ENCODE results near the gene DKKL1. TPM values are rescaled to one million over a fixed set of nuclear protein-coding genes. Genes with fewer than 3 reads are reported as not detected.

DKKL1 gene
- total and polyA plus RNA-seq, 5 donors from 2014 or later = not detected

- peaks cover 4% of the 10 kb centered on the region for H3K4me1 ChIP-seq (ENCODE audit: control insufficient read depth, insufficient read depth, low read length, poor library complexity, severe bottlenecking)
- no peak overlapping the region for H3K4me3 ChIP-seq (ENCODE audit: low read depth, low read length)
- H3K9me3 ChIP-seq (ENCODE audit: control insufficient read depth in 2 of 2, low read length in 2 of 2) = peaks cover 8 to 9% of the 10 kb centered on the region in 2 experiments
- Mint-ChIP-seq H3K4me1 (peaks cover 0 to 8% (median 3%) of the 10 kb centered on the region in 4 donors), H3K36me3 (peaks cover 4% of the 10 kb centered on the region), H3K9me3 (peaks cover 0 to 8% (median 4%) of the 10 kb centered on the region in 7 donors), H3K27me3 (peaks cover 10% of the 10 kb centered on the region), H3K4me3 (no peak overlapping the region), H3K27ac (no peak overlapping the region)
- no peak overlapping the region for H3K27ac ChIP-seq (ENCODE audit: insufficient read depth, low read length, poor library complexity, severe bottlenecking)
- DNase-seq = no peak
- H3K36me3 ChIP-seq (ENCODE audit: control insufficient read depth, insufficient read depth, low read length) = no peaks in the 10 kb centered on the region
- no peak for ATAC-seq (ENCODE audit: low read depth in 2 of 2)
- H3K27me3 ChIP-seq (ENCODE audit: control insufficient read depth, insufficient read depth, low read length) = peaks cover 5% of the 10 kb centered on the region
These were observed 19.9 kb downstream of the DKKL1 start for GRCh38 chr19:49383599-49383998.

- ATAC-seq (ENCODE audit: low read depth in 2 of 2) = peak; percentile 50 to 73
- Histone ChIP-seq H3K4me1 (ENCODE audit: control insufficient read depth, insufficient read depth, low read length, poor library complexity, severe bottlenecking) (peaks cover 11% of the 10 kb centered on the region), H3K9me3 (ENCODE audit: control insufficient read depth in 2 of 2, low read length in 2 of 2) (no peaks in the 10 kb centered on the region), H3K4me3 (ENCODE audit: low read depth, low read length) (no peak within 1 kb of the TSS), H3K36me3 (ENCODE audit: control insufficient read depth, insufficient read depth, low read length) (no peaks in the 10 kb centered on the region), H3K27ac (ENCODE audit: insufficient read depth, low read length, poor library complexity, severe bottlenecking) (no peak within 1 kb of the TSS), H3K27me3 (ENCODE audit: control insufficient read depth, insufficient read depth, low read length) (peaks cover 3% of the 10 kb centered on the region)
- Mint-ChIP-seq H3K4me1 (peaks cover 5 to 18% (median 9%) of the 10 kb centered on the region in 4 donors), H3K27ac (peak within 1 kb of the TSS; percentile 41 to 93 (median 62)), H3K4me3 (peak within 1 kb of the TSS in 3 of 4 donors; percentile 15 to 70 (median 65)), H3K36me3 (no peaks in the 10 kb centered on the region), H3K9me3 (no peaks in the 10 kb centered on the region), H3K27me3 (no peaks in the 10 kb centered on the region)
- peak; percentile 47 to 81 (median 75) for DNase-seq
These were observed 24.3 kb downstream of the DKKL1 start, which contains the start of gene KASH5 for GRCh38 chr19:49387936-49388372. KASH5 (plus strand) TSS chr19:49388249; CDS start chr19:49390884, 2,635 bp downstream.

GRCh38 chr19:49389406-49389805 is 25.7 kb downstream of the DKKL1 start:
- no peak for ATAC-seq (ENCODE audit: low read depth in 2 of 2)
- Mint-ChIP-seq H3K36me3 (no peaks in the 10 kb centered on the region), H3K27ac (no peak overlapping the region), H3K9me3 (no peaks in the 10 kb centered on the region), H3K4me1 (peaks cover 5 to 18% (median 7%) of the 10 kb centered on the region in 4 donors), H3K4me3 (no peak overlapping the region), H3K27me3 (no peaks in the 10 kb centered on the region)
- Histone ChIP-seq H3K36me3 (ENCODE audit: control insufficient read depth, insufficient read depth, low read length) (no peaks in the 10 kb centered on the region), H3K9me3 (ENCODE audit: control insufficient read depth in 2 of 2, low read length in 2 of 2) (no peaks in the 10 kb centered on the region), H3K27ac (ENCODE audit: insufficient read depth, low read length, poor library complexity, severe bottlenecking) (no peak overlapping the region), H3K27me3 (ENCODE audit: control insufficient read depth, insufficient read depth, low read length) (no peaks in the 10 kb centered on the region), H3K4me3 (ENCODE audit: low read depth, low read length) (no peak overlapping the region), H3K4me1 (ENCODE audit: control insufficient read depth, insufficient read depth, low read length, poor library complexity, severe bottlenecking) (peaks cover 11% of the 10 kb centered on the region)
- no peak for DNase-seq

DNA sequence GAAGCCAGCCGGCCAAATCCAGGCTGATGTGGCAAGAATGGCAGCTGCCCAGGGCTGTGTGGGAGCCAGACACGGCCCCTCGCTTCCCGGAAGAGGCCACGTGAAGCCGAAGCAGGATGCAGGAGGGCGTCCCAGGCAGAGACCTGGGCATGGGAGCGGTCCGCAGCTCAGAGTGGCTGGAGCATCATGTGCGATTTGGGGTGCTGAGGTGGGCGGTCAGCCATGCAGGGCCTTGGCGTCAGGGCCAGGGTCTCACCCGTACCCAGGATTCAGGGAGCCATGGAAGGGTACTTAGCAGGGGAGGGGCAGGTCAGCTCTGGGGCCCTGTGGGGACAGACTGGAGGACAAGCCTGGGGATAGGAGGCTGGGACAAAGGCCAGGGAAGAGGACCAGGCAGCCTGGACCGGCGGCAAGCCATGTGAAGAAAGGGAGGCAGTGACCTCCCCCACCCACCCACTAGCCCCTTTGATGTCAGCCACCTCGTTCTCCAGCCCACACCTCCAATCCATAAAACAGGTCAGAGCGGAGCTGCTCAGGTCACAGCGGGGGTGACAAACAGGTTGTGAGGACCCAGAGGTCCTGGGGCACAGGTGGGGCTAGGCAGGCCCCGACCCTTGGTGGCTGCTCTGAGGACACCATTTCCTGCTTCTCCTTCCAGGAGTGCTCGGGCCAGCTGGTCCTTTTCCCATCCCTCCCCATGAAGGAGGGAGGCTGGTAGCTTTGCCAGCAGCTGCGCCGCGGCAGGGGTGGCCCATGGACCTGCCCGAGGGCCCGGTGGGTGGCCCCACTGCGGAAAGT is 26.7 kb downstream of the DKKL1 start:
- no peak overlapping the region for H3K4me3 ChIP-seq (ENCODE audit: low read depth, low read length)
- Mint-ChIP-seq H3K9me3 (no peaks in the 10 kb centered on the region), H3K27me3 (no peaks in the 10 kb centered on the region), H3K27ac (no peak overlapping the region), H3K36me3 (no peaks in the 10 kb centered on the region), H3K4me1 (peaks cover 5 to 18% (median 7%) of the 10 kb centered on the region in 4 donors), H3K4me3 (no peak overlapping the region)
- H3K36me3 ChIP-seq (ENCODE audit: control insufficient read depth, insufficient read depth, low read length) = no peaks in the 10 kb centered on the region
- ATAC-seq (ENCODE audit: low read depth in 2 of 2) = no peak
- no peaks in the 10 kb centered on the region for H3K27me3 ChIP-seq (ENCODE audit: control insufficient read depth, insufficient read depth, low read length)
- no peak for DNase-seq
- peaks cover 11% of the 10 kb centered on the region for H3K4me1 ChIP-seq (ENCODE audit: control insufficient read depth, insufficient read depth, low read length, poor library complexity, severe bottlenecking)
- H3K9me3 ChIP-seq (ENCODE audit: control insufficient read depth in 2 of 2, low read length in 2 of 2) = no peaks in the 10 kb centered on the region
- no peak overlapping the region for H3K27ac ChIP-seq (ENCODE audit: insufficient read depth, low read length, poor library complexity, severe bottlenecking)

DNA sequence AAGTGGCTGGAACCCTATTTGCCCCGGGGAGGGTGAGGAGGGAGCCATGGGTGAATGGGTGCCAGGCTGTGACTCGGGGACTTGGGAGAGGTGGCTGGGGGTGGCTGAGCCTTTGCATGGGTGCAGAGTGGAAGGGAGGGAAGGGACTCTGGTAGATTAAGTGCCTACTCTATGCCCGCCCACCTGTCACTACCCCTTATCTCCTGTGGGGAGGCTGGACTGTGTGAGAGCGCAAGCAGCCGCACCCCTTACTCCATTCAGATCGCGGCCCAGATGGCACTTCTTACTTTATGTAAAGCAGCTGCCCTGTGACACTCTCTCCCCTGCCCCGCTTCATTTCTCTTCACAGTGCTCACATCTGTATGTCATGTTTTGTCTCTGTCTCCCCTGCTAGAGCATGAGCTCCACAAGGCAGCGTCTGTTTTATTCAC is 27.3 kb downstream of the DKKL1 start:
- Histone ChIP-seq H3K27me3 (ENCODE audit: control insufficient read depth, insufficient read depth, low read length) (no peaks in the 10 kb centered on the region), H3K36me3 (ENCODE audit: control insufficient read depth, insufficient read depth, low read length) (no peaks in the 10 kb centered on the region), H3K4me1 (ENCODE audit: control insufficient read depth, insufficient read depth, low read length, poor library complexity, severe bottlenecking) (peaks cover 11% of the 10 kb centered on the region), H3K9me3 (ENCODE audit: control insufficient read depth in 2 of 2, low read length in 2 of 2) (no peaks in the 10 kb centered on the region), H3K27ac (ENCODE audit: insufficient read depth, low read length, poor library complexity, severe bottlenecking) (peak overlapping the region; percentile 52), H3K4me3 (ENCODE audit: low read depth, low read length) (no peak overlapping the region)
- ATAC-seq (ENCODE audit: low read depth in 2 of 2) (no peak), DNase-seq (no peak)
- H3K9me3 Mint-ChIP-seq = no peaks in the 10 kb centered on the region
- no peaks in the 10 kb centered on the region for H3K27me3 Mint-ChIP-seq
- peaks cover 5 to 18% (median 7%) of the 10 kb centered on the region in 4 donors for H3K4me1 Mint-ChIP-seq
- no peak overlapping the region for H3K27ac Mint-ChIP-seq
- no peak overlapping the region for H3K4me3 Mint-ChIP-seq
- H3K36me3 Mint-ChIP-seq = no peaks in the 10 kb centered on the region

GRCh38 chr19:49391581-49392399 is 28.1 kb downstream of the DKKL1 start:
- H3K4me3 Mint-ChIP-seq = no peak overlapping the region
- Histone ChIP-seq H3K36me3 (ENCODE audit: control insufficient read depth, insufficient read depth, low read length) (no peaks in the 10 kb centered on the region), H3K9me3 (ENCODE audit: control insufficient read depth in 2 of 2, low read length in 2 of 2) (no peaks in the 10 kb centered on the region), H3K27me3 (ENCODE audit: control insufficient read depth, insufficient read depth, low read length) (no peaks in the 10 kb centered on the region), H3K4me1 (ENCODE audit: control insufficient read depth, insufficient read depth, low read length, poor library complexity, severe bottlenecking) (peaks cover 11% of the 10 kb centered on the region), H3K4me3 (ENCODE audit: low read depth, low read length) (no peak overlapping the region), H3K27ac (ENCODE audit: insufficient read depth, low read length, poor library complexity, severe bottlenecking) (peak overlapping the region; percentile 52)
- peak overlapping the region; percentile 9 to 74 (median 27) for H3K27ac Mint-ChIP-seq
- DNase-seq = peak; percentile 64 to 84 (median 79)
- H3K36me3 Mint-ChIP-seq = no peaks in the 10 kb centered on the region
- ATAC-seq (ENCODE audit: low read depth in 2 of 2) = peak; percentile 80 to 85
- H3K27me3 Mint-ChIP-seq = no peaks in the 10 kb centered on the region
- H3K4me1 Mint-ChIP-seq = peaks cover 5 to 18% (median 7%) of the 10 kb centered on the region in 4 donors
- H3K9me3 Mint-ChIP-seq = no peaks in the 10 kb centered on the region

GRCh38 chr19:49393881-49394280 is 30.2 kb downstream of the DKKL1 start:
- ATAC-seq (ENCODE audit: low read depth in 2 of 2) = no peak
- Mint-ChIP-seq H3K4me3 (no peak overlapping the region), H3K27ac (no peak overlapping the region), H3K27me3 (peaks cover 7% of the 10 kb centered on the region), H3K9me3 (no peaks in the 10 kb centered on the region), H3K36me3 (no peaks in the 10 kb centered on the region), H3K4me1 (peaks cover 5 to 19% (median 13%) of the 10 kb centered on the region in 4 donors)
- no peak overlapping the region for H3K27ac ChIP-seq (ENCODE audit: insufficient read depth, low read length, poor library complexity, severe bottlenecking)
- no peaks in the 10 kb centered on the region for H3K9me3 ChIP-seq (ENCODE audit: control insufficient read depth in 2 of 2, low read length in 2 of 2)
- H3K4me1 ChIP-seq (ENCODE audit: control insufficient read depth, insufficient read depth, low read length, poor library complexity, severe bottlenecking) = peaks cover 7% of the 10 kb centered on the region
- DNase-seq = no peak
- no peaks in the 10 kb centered on the region for H3K36me3 ChIP-seq (ENCODE audit: control insufficient read depth, insufficient read depth, low read length)
- H3K4me3 ChIP-seq (ENCODE audit: low read depth, low read length) = no peak overlapping the region
- H3K27me3 ChIP-seq (ENCODE audit: control insufficient read depth, insufficient read depth, low read length) = no peaks in the 10 kb centered on the region
